ENCODE measurements around the gene YLPM1. TPM values are rescaled to one million over a fixed set of nuclear protein-coding genes. Genes with fewer than 3 reads are reported as not detected.

Gene YLPM1
- total RNA-seq, 2 donors from 2014 or later, result 48.2 to 61.6 TPM

DNA sequence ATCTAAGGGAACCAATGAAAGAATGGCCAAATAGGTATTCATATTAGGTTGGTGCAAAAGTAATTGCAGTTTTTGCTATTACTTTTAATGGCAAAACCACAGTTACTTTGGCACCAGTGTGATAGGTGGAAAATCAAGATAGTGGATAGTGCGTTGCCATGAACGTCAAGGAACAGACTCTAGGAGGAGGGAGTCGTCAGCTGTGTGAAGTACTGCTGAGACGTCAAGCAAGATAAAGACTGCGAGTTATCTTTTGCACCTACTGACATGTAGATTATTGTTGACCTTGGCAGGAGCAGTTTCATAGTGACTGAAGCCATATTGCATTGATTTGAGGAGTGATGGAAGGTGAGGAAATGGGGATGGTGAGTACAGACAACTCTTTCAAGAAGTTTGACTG is 8.3 kb downstream of the YLPM1 start:
- Histone ChIP-seq H3K4me1 (ENCODE audit: control insufficient read depth in 1 of 2, low read depth in 2 of 2) (peaks cover 3 to 22% of the 10 kb centered on the region in 2 donors), H3K9me3 (no peaks in the 10 kb centered on the region), H3K36me3 (peaks cover 3% of the 10 kb centered on the region), H3K27ac (no peak overlapping the region), H3K27me3 (replicated peaks; ENCODE audit: insufficient read depth) (no peaks in the 10 kb centered on the region), H3K4me3 (no peak overlapping the region)
- ATAC-seq (ENCODE audit: insufficient number of reproducible peaks, low FRiP score, low read depth) (no peak), DNase-seq (ENCODE audit: low spot score) (no peak)
- TF ChIP-seq, protein P1, sequence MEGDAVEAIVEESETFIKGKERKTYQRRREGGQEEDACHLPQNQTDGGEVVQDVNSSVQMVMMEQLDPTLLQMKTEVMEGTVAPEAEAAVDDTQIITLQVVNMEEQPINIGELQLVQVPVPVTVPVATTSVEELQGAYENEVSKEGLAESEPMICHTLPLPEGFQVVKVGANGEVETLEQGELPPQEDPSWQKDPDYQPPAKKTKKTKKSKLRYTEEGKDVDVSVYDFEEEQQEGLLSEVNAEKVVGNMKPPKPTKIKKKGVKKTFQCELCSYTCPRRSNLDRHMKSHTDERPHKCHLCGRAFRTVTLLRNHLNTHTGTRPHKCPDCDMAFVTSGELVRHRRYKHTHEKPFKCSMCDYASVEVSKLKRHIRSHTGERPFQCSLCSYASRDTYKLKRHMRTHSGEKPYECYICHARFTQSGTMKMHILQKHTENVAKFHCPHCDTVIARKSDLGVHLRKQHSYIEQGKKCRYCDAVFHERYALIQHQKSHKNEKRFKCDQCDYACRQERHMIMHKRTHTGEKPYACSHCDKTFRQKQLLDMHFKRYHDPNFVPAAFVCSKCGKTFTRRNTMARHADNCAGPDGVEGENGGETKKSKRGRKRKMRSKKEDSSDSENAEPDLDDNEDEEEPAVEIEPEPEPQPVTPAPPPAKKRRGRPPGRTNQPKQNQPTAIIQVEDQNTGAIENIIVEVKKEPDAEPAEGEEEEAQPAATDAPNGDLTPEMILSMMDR (IDR thresholded peaks at IDR 0.05), result no peak

DNA sequence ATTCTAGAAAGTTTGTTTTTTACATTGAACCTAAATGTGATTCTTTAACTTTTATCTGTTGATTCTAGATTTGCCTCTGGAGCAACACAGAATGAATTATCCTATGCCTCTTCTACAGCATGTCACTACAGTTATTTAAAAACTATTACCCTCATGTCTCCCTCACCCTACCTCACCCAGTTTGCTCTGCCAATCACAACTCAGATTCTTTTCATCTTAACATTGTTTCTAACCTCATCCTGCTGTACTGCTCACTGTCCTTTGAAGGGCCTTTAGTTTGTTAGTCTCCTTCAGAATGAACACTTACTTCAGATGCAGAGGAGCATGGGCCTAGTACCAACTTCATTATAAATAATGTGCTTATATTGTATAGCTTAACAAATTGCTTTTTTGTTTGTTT is 21.5 kb downstream of the YLPM1 start:
- H3K9me3 ChIP-seq, result no peaks in the 10 kb centered on the region
- ATAC-seq (ENCODE audit: insufficient number of reproducible peaks, low FRiP score, low read depth), result no peak
- peaks cover 33% of the 10 kb centered on the region for H3K36me3 ChIP-seq

DNA sequence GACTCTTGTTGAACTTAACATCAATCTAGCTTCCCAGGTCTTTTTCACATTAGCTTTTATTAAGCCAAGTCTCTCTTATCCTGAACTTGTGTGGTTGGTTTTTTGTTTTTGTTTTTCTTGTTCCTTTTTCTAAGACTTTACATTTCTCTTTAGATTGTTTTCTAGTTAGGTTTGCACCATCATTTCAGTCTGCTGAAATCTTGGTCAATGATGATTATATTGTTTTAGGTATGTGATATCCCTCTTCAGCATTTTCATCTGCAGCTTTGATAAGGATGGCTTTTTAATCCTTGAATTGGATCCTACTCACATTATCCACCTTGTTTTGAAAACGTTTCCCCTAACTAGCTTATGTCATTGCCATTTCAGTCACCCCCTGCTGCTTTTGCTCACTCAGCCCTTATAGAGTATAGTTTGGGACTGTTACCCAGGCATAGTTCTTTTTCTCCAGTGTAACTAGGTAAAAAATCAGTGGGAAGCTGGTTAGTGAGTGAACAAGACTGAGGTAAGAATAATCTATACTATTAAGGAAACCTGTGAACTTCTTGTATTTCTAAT is 22.0 kb downstream of the YLPM1 start:
- peaks cover 33% of the 10 kb centered on the region for H3K36me3 ChIP-seq
- TF ChIP-seq, protein P1 (IDR thresholded peaks at IDR 0.05), result no peak
- no peaks in the 10 kb centered on the region for H3K4me1 ChIP-seq (ENCODE audit: control insufficient read depth in 1 of 2, low read depth in 2 of 2)

More for the DNA sequence above, 21.5 kb downstream of the YLPM1 start:
- Histone ChIP-seq H3K4me3 (no peak overlapping the region), H3K4me1 (ENCODE audit: control insufficient read depth in 1 of 2, low read depth in 2 of 2) (no peaks in the 10 kb centered on the region), H3K27me3 (replicated peaks; ENCODE audit: insufficient read depth) (no peaks in the 10 kb centered on the region), H3K27ac (no peak overlapping the region)
- TF ChIP-seq, protein P1 (IDR thresholded peaks at IDR 0.05), result no peak
- no peak for DNase-seq (ENCODE audit: low spot score)

DNA sequence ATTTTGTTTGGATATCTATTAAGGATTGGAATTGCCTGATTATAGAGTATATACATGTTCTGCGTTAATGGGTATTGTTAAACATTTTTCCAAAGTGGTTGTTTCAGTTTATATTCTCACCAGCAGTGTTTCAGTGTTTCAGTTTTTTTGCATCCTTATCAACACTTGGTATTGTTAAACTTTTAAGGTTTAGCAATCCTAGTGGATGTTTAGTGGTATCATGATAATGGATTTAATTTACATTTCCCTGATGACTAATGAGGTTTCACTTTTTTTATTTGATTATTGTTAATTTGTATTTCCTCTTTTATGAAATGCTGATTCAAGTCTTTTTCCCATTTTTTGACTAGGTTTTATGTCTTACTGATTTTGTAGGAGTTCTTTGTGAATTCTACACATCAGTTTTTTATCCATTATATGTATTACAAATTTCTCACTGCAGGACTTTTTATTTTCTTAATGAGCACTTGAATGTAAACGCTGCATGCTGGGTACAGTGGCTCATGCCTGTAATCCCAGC is 23.7 kb downstream of the YLPM1 start:
- Histone ChIP-seq H3K36me3 (peaks cover 21% of the 10 kb centered on the region), H3K27me3 (replicated peaks; ENCODE audit: insufficient read depth) (no peaks in the 10 kb centered on the region), H3K9me3 (no peaks in the 10 kb centered on the region), H3K27ac (no peak overlapping the region), H3K4me3 (no peak overlapping the region), H3K4me1 (ENCODE audit: control insufficient read depth in 1 of 2, low read depth in 2 of 2) (no peaks in the 10 kb centered on the region)
- DNase-seq (ENCODE audit: low spot score) (no peak), ATAC-seq (ENCODE audit: insufficient number of reproducible peaks, low FRiP score, low read depth) (no peak)
- TF ChIP-seq, protein P1 (IDR thresholded peaks at IDR 0.05), result no peak

More for the DNA sequence above, 22.0 kb downstream of the YLPM1 start:
- no peaks in the 10 kb centered on the region for H3K9me3 ChIP-seq
- no peaks in the 10 kb centered on the region for H3K27me3 ChIP-seq (replicated peaks; ENCODE audit: insufficient read depth)
- DNase-seq (ENCODE audit: low spot score) (no peak), ATAC-seq (ENCODE audit: insufficient number of reproducible peaks, low FRiP score, low read depth) (no peak)
- no peak overlapping the region for H3K4me3 ChIP-seq
- no peak overlapping the region for H3K27ac ChIP-seq

DNA sequence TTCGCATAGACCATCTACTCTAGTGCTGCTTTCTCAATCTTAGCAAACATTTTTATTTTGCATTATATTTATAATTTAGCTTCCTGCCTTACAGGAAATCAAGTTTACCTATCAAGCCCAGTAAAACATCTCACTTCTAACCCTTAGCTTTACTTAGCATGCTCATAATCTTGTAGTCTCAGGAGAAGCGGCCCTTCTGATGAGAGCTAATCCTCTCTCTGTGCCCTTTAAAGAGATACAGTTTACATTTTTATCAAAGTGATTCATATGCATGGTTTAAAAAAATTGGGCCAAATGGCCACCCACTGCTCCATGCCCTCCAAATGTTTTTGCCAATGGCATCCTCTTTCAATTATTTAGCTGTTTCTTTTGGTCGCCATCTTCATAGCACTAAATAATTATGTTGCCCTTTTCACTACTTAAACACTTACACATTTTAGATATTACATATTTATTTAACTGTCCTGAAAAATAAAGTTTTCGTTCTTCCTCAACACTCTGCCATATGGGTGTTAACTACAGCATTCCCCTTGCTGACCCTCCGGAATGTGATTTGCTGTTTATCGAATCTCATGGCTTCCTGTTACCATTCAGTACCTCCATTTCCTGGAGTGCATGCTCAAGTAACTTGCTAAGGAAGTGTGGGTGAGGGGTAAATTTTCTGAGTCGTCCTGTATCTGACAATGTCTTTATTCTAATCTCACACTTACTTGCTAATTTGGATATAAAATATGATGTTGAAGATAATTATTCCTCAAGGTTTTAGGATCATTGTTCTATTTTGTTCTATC is 29.3 kb downstream of the YLPM1 start:
- TF ChIP-seq, protein P1 (IDR thresholded peaks at IDR 0.05), result no peak
- H3K4me1 ChIP-seq (ENCODE audit: control insufficient read depth in 1 of 2, low read depth in 2 of 2), result peaks cover 10 to 20% of the 10 kb centered on the region in 2 donors
- DNase-seq (ENCODE audit: low spot score), result no peak
- ATAC-seq (ENCODE audit: insufficient number of reproducible peaks, low FRiP score, low read depth), result no peak
- no peak overlapping the region for H3K4me3 ChIP-seq
- peaks cover 4% of the 10 kb centered on the region for H3K36me3 ChIP-seq
- H3K27ac ChIP-seq, result peak overlapping the region in 1 of 2 donors; percentile 3
- H3K9me3 ChIP-seq, result no peaks in the 10 kb centered on the region
- H3K27me3 ChIP-seq (replicated peaks; ENCODE audit: insufficient read depth), result no peaks in the 10 kb centered on the region

Data from thoracic aorta (tissue), 2 donors.